ENCODE data around the gene FBXL7. TPM values are rescaled to one million over a fixed set of nuclear protein-coding genes. Genes with fewer than 3 reads are reported as not detected.

FBXL7 gene
- total and polyA plus RNA-seq, 8 donors: 0.35 to 2.4 (median 1.2) TPM

GRCh38 chr5:15574806-15575325 lies 74.9 kb downstream of the FBXL7 start:
- H3K36me3 ChIP-seq: no peaks in the 10 kb centered on the region
- no peak for DNase-seq
- H3K4me3 ChIP-seq: no peak overlapping the region
- 37 to 59% methylated on average over 3 of the region's 3 CpGs for WGBS, 2 donors
- ATAC-seq: no peak
- intact Hi-C loops (cut with DNase I): no loop called here
- TF ChIP-seq CTCF (IDR thresholded peaks at IDR 0.05): no peak
- H3K27me3 ChIP-seq: no peaks in the 10 kb centered on the region
- H3K9me3 ChIP-seq: no peaks in the 10 kb centered on the region
- H3K27ac ChIP-seq: no peak overlapping the region
- FAIRE-seq: no peak
- no peaks in the 10 kb centered on the region for H3K4me1 ChIP-seq

GRCh38 chr5:15575666-15576065 lies 75.7 kb downstream of the FBXL7 start:
- H3K9me3 ChIP-seq: no peaks in the 10 kb centered on the region
- no peaks in the 10 kb centered on the region for H3K27me3 ChIP-seq
- TF ChIP-seq CTCF (IDR thresholded peaks at IDR 0.05): no peak
- no peak overlapping the region for H3K27ac ChIP-seq
- ATAC-seq (no peak), FAIRE-seq (no peak), DNase-seq (no peak)
- no peak overlapping the region for H3K4me3 ChIP-seq
- H3K4me1 ChIP-seq: no peaks in the 10 kb centered on the region
- intact Hi-C loops (cut with DNase I): no loop called here
- H3K36me3 ChIP-seq: no peaks in the 10 kb centered on the region

- ATAC-seq: no peak
- DNase-seq: no peak
- Histone ChIP-seq H3K27me3 (no peaks in the 10 kb centered on the region), H3K27ac (no peak overlapping the region), H3K36me3 (no peaks in the 10 kb centered on the region), H3K4me3 (no peak overlapping the region), H3K4me1 (no peaks in the 10 kb centered on the region), H3K9me3 (no peaks in the 10 kb centered on the region)
- FAIRE-seq: no peak
- no peak for TF ChIP-seq CTCF (IDR thresholded peaks at IDR 0.05)
- intact Hi-C loops (cut with DNase I): no loop called here
- 32 to 36% methylated on average over 10 of the region's 10 CpGs for WGBS, 2 donors
Observed at GRCh38 chr5:15577132-15577531, 77.2 kb downstream of the FBXL7 start.

GRCh38 chr5:15577831-15578230 lies 77.9 kb downstream of the FBXL7 start:
- no peak for ATAC-seq
- intact Hi-C loops (cut with DNase I): no loop called here
- no peak for DNase-seq
- Histone ChIP-seq H3K27me3 (no peaks in the 10 kb centered on the region), H3K4me3 (no peak overlapping the region), H3K27ac (no peak overlapping the region), H3K9me3 (no peaks in the 10 kb centered on the region), H3K36me3 (no peaks in the 10 kb centered on the region), H3K4me1 (no peaks in the 10 kb centered on the region)
- TF ChIP-seq CTCF (IDR thresholded peaks at IDR 0.05): no peak
- FAIRE-seq: no peak
- 39 to 46% methylated on average over 2 of the region's 2 CpGs for WGBS, 2 donors

GRCh38 chr5:15579193-15579990 lies 79.4 kb downstream of the FBXL7 start:
- intact Hi-C loops (cut with DNase I): no loop called here
- DNase-seq: no peak
- Histone ChIP-seq H3K9me3 (no peaks in the 10 kb centered on the region), H3K36me3 (no peaks in the 10 kb centered on the region), H3K27me3 (no peaks in the 10 kb centered on the region), H3K4me3 (no peak overlapping the region), H3K4me1 (no peaks in the 10 kb centered on the region), H3K27ac (no peak overlapping the region)
- no peak for TF ChIP-seq CTCF (IDR thresholded peaks at IDR 0.05)
- no peak for FAIRE-seq
- ATAC-seq: no peak
- 40 to 54% methylated on average over 3 of the region's 3 CpGs for WGBS, 2 donors
